Testis (tissue), 3 donors: ENCODE measurements around the gene SRPX2. TPM values are rescaled to one million over a fixed set of nuclear protein-coding genes. Genes with fewer than 3 reads are reported as not detected.

Experiments used
- DNase-seq: peaks from one replicate; pipeline ENCODE4 v3.0.0-alpha.2; 2019
- H3K27ac ChIP-seq, 2 donors: fragments of 200-600 bp; sonication (generic); one replicate each; pipeline ENCODE4 v1.5.1; 2019
- H3K27me3 ChIP-seq: fragments of 200-600 bp; sonication (generic); one replicate; pipeline ENCODE4 v1.5.1; 2019
- H3K36me3 ChIP-seq: fragments of 200-600 bp; sonication (generic); one replicate; pipeline ENCODE4 v1.5.1; 2017; ENCODE audit warnings: low read depth; ENCODE audit errors: missing control alignments
- H3K4me1 ChIP-seq: fragments of 200-600 bp; sonication (generic); one replicate; pipeline ENCODE4 v1.5.1; 2019
- H3K4me3 ChIP-seq, 2 donors: fragments of 200-600 bp; sonication (generic); one replicate each; pipeline ENCODE4 v1.5.1; 2017 to 2019
- H3K9me3 ChIP-seq: fragments of 200-600 bp; sonication (generic); one replicate; pipeline ENCODE4 v1.5.1; 2017
- POLR2A ChIP-seq: fragments of 450-650 bp; IDR thresholded peaks from one replicate; pipeline ENCODE4 v1.6.1; 2017; ENCODE audit warnings: antibody characterized with exemption, mild to moderate bottlenecking, moderate library complexity
- WGBS, 2 donors: methylation state at CpG; one replicate each; pipeline ENCODE4 v1.1.5; 2018; 5-methylcytosine and 5-hydroxymethylcytosine counted together
- intact Hi-C: fragments of 100-400 bp; cut with DNase I; formaldehyde crosslinking; loops from one replicate; pipeline ENCODE4 v1.15.1; 2023; ENCODE audit warnings: low total_unique reads
- polyA plus RNA-seq: library from polyadenylated mRNA; stranded (reverse); fragments of 350-450 nt; fragmentation: Illumina TruSeq; extraction: RNeasy Lipid Tissue Mini Kit (QIAGEN cat#74804); gene quantifications from one replicate; pipeline ENCODE4 v1.2.3, GENCODE V29; 2014; ENCODE audit warnings: low read depth, low replicate concordance; ENCODE audit not compliant: insufficient read depth
- total RNA-seq, 2 donors: library from RNA; depleted of rRNA; stranded (reverse); fragments of >200 nt; gene quantifications; one replicate each; pipeline ENCODE4 v1.2.3, GENCODE V29; 2016
- TF ChIP-seq, protein P1 (sequence below), 3 experiments: fragments of 450-650 bp in 2 of 3; fragments of 200-600 bp in 1 of 3; sonication (generic) in 1 of 3; IDR thresholded peaks; one replicate each; pipeline ENCODE4 v1.5.1; 2016 to 2019; ENCODE audit warnings: antibody characterized with exemption in 3 of 3, mild to moderate bottlenecking in 2 of 3, moderate library complexity in 1 of 3

SRPX2 gene
- total and polyA plus RNA-seq, 3 donors from 2014 or later = 1.4 to 8.3 (median 5.0) TPM

DNA sequence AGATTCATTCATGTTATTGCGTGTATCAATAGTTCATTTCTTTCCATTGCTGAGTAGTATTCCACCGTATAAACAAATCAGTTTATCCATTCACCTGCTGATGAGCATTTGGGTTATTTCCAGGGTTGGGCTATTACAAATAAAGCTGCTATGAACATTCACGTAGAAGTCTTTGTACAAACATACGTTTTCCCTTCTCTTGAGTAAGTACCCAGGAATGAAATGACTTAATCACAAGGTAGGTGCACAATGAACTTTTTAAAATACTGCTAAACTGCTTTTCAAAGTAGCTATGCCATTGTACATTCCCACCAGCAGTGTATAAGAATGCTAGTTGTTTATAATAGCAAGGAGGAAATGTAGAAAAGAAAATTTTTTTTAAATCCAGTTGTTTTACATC is 52.0 kb downstream of the SRPX2 start:
- H3K4me1 ChIP-seq = no peaks in the 10 kb centered on the region
- intact Hi-C loops = no loop called here

DNA sequence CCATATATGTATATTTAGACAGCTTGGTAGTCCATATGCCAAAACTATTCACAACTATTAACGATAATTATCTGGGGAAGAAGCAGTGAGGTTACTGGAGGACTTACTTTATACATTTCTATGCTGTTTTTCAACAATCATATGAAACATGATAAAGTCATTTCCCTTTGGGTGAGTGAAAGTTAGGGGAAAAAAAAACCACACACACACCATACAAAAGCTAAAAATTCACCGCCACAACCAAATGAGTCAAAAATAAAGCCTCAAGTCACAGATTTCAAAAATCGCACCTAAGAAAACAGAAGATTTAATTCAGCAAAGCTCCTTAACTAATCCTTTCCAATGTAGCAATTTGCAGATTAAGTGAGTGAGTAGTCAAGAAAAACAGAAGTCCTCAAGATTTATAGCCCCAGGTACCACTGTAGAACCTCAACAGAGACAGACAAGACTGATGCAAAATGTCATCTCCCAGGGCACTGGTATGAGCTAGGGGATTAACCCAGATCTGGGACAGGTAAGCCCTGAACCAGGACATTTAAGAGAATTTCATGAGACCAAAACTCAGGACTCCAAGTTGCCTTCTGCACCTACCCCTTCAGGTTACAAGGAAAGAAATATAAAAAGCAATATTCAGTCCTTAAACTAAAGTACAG is 52.8 kb downstream of the SRPX2 start:
- H3K27ac ChIP-seq = no peak overlapping the region

More for the DNA sequence above, 52.0 kb downstream of the SRPX2 start:
- no peaks in the 10 kb centered on the region for H3K36me3 ChIP-seq
- WGBS, 2 donors = 92 to 93% methylated on average over 4 of the region's 4 CpGs
- H3K27me3 ChIP-seq = no peaks in the 10 kb centered on the region
- H3K9me3 ChIP-seq = no peaks in the 10 kb centered on the region
- no peak for TF ChIP-seq POLR2A
- TF ChIP-seq, protein P1, sequence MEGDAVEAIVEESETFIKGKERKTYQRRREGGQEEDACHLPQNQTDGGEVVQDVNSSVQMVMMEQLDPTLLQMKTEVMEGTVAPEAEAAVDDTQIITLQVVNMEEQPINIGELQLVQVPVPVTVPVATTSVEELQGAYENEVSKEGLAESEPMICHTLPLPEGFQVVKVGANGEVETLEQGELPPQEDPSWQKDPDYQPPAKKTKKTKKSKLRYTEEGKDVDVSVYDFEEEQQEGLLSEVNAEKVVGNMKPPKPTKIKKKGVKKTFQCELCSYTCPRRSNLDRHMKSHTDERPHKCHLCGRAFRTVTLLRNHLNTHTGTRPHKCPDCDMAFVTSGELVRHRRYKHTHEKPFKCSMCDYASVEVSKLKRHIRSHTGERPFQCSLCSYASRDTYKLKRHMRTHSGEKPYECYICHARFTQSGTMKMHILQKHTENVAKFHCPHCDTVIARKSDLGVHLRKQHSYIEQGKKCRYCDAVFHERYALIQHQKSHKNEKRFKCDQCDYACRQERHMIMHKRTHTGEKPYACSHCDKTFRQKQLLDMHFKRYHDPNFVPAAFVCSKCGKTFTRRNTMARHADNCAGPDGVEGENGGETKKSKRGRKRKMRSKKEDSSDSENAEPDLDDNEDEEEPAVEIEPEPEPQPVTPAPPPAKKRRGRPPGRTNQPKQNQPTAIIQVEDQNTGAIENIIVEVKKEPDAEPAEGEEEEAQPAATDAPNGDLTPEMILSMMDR (IDR thresholded peaks at IDR 0.05) = no peak
- no peak overlapping the region for H3K27ac ChIP-seq
- DNase-seq = no peak
- H3K4me3 ChIP-seq = no peak overlapping the region

DNA sequence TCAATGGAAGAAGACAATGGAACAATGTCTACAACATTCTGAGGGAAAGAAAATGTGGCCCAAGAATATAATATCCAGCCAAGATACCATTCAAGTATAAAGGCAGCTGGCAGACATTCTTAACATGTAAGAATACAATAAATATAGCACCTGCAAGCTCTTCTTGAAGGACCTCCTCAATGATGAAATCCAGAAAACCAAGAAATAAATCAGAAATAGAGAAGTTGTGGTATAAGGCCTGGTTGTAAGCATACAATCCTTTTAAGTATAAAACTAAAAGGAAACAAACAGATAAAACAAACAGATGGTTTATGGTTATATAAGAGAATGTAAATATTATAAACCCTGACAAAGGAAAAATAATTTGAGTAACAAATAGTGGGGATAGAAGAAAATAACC is 54.6 kb downstream of the SRPX2 start:
- TF ChIP-seq POLR2A = no peak
- TF ChIP-seq, protein P1 (IDR thresholded peaks at IDR 0.05) = no peak
- Histone ChIP-seq H3K4me1 (no peaks in the 10 kb centered on the region), H3K4me3 (no peak overlapping the region), H3K27me3 (no peaks in the 10 kb centered on the region), H3K9me3 (no peaks in the 10 kb centered on the region), H3K36me3 (no peaks in the 10 kb centered on the region), H3K27ac (no peak overlapping the region)
- intact Hi-C loops = no loop called here
- DNase-seq = no peak

More for the DNA sequence above, 52.8 kb downstream of the SRPX2 start:
- DNase-seq = no peak
- Histone ChIP-seq H3K4me1 (no peaks in the 10 kb centered on the region), H3K36me3 (no peaks in the 10 kb centered on the region), H3K27me3 (no peaks in the 10 kb centered on the region), H3K4me3 (no peak overlapping the region), H3K9me3 (no peaks in the 10 kb centered on the region)
- 74 to 88% methylated on average over 3 of the region's 3 CpGs for WGBS, 2 donors
- no peak for TF ChIP-seq POLR2A
- TF ChIP-seq, protein P1 (IDR thresholded peaks at IDR 0.05) = no peak
- intact Hi-C loops = no loop called here

DNA sequence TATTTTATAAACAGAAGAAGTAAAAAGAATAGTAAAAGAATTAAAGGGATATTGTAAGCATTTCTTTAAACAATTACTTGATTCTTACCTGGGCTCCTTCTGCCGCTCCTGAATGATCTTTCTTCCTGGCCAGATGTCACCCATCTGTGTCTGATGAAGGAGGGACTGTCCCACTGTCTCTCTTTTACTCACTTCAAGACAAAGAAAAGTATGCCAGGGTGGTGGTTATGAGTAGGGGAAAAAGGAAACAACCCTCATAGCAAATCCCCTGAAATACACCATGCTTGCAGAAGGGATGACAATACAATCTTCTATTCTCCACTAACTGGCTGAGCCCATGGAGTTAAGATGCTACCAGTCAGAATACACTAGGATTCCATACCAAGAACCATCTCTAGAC is 56.8 kb downstream of the SRPX2 start:
- DNase-seq = no peak
- 92 to 100% methylated on average over 1 of the region's 1 CpG for WGBS, 2 donors
- Histone ChIP-seq H3K4me3 (no peak overlapping the region), H3K36me3 (no peaks in the 10 kb centered on the region), H3K9me3 (no peaks in the 10 kb centered on the region), H3K27me3 (no peaks in the 10 kb centered on the region), H3K27ac (no peak overlapping the region), H3K4me1 (no peaks in the 10 kb centered on the region)
- TF ChIP-seq, protein P1 (IDR thresholded peaks at IDR 0.05) = no peak
- TF ChIP-seq POLR2A = no peak
- intact Hi-C loops = no loop called here

DNA sequence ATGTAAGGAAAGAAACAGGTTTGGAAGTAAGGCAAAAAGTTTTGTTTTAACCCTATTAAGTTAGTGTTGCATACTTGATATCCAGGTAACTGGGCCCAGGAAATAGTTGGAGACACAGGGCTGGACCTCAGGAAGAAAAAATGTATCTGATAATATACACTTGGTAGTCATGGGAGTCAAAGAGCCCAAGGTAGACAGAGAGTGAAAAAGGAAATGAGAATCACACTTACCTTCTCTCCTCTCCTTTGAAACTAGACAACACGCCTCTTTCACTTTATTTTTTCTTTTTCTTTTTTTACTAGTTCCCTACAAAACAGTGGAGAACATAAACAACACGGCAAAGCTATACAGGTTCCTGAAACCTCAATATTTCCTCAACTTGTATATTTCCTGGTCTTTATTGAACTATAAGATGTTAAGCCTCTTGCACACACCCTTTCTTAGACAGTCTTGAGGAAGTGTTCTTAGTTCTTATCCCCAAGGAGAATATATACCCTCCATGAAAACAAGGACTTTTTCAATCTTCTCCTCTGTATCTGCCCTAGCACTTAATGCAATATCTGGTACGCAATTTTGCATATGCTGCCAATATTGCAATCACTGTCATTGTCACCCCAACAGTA is 60.7 kb downstream of the SRPX2 start:
- DNase-seq = no peak
- no peak overlapping the region for H3K27ac ChIP-seq
- H3K4me3 ChIP-seq = no peak overlapping the region
- H3K4me1 ChIP-seq = no peaks in the 10 kb centered on the region
- H3K9me3 ChIP-seq = no peaks in the 10 kb centered on the region
- 51 to 61% methylated on average over 3 of the region's 3 CpGs for WGBS, 2 donors
- no peak for TF ChIP-seq POLR2A
- intact Hi-C loops = no loop called here
- no peaks in the 10 kb centered on the region for H3K27me3 ChIP-seq
- no peaks in the 10 kb centered on the region for H3K36me3 ChIP-seq
